GM18498 (cell line): ENCODE measurements around the gene TTC23.
"Not testable (repeated sequence)": the region's sequence is repeated elsewhere in the genome, so short reads cannot be mapped to it uniquely, and the experiment has no call there.

Experiments
- ATAC-seq: cut with Tn5 transposase; IDR thresholded peaks from one replicate; pipeline ENCODE4 v1.9.1; 2021; ENCODE audit warnings: mild to moderate bottlenecking, moderate library complexity; ENCODE audit not compliant: unreplicated experiment

TTC23 gene

DNA sequence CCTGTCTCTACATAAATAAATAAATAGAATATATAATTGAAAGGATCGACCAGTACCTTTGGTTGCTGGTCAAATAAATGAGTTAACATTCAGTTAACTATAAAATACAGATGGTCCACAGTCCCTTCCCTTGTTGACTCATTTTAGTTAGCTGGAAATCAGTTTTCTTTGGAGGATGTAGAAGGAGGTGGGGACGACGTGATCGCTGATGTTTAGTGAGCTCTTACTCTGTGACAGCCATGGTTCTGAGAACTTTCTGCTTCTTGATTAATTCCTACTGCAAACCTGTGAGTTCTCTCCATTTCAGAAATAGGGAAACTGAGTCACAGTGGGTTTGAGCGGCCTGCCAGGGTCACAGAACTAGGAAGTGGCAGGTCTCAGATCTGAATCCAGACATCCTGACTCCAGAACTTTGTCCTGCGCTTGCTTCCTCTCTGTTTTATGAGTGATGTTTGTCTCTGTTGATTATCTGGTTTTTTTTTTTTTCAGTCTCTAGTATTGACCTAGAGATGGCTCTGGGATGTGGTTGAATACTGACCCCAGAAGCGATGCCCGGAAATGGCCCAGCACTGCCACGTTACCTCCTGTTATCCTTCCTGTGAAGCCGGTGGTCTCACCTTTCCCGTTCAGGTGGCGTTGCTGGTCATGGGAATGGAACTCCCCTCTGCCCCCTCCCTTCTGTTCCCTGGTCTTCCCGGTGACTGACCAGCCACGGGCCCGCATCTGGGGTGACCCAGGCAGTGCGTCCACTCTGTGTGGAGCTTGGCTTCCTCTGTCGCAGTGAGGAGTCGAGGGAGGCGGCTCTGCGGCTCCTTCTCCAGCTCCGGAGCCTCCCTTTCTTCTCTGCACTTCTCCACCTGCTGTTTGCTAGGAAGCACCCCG lies 126.3 kb downstream of the TTC23 start:
- ATAC-seq, result no peak

DNA sequence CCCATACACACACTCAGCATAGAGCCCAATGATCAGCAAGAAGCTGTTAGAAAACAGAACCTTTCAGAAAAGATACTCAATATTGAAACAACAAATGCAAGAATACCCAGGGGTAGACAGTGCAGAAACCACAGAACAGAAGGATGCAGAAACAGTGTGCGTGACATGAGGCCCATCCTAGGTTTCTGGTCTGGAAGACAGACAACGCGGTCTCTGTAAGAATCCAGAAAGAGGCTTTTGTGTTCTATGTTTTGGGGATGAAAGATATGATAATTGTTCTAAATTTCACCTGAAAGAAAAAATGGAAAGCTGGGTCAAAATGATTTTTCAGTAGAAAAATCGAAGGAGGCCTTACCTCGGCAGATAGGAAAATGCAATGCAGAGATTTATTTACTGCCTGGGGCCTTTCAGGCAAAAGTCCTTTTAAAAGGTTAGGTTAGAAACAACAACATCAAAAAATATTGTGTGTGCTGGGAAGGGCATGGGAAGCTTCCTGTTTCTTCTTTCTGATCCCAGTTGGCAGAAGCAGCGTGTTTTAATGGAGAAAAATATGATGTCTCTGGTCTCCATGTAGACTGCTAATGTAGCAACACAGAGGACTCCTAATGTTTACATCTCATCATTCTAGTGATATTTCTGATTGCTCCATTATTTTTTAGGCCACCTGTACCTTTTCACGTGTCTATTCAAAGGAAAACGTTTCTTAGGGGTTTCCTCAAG lies 127.5 kb downstream of the TTC23 start:
- ATAC-seq, result no peak

DNA sequence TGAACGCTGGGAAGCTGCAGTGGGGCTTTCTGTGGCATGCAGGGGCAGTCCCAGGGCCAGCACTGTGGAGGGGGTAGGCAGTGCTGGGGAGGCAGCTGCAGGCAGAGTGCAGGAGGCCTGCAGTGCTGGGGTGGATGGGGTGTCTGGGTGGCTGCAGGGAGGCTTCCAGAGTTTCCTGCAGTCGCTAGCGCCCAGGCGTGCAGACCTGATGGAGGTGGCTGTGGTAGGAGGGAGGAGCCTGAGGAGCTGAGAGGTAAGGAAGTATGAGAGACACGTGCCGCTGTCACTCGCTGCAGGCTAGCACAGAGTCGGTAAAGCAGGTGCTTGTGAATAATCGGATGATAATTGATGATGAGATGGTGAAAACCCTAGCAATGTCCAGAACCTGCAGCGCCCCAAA lies 128.2 kb downstream of the TTC23 start:
- no peak for ATAC-seq

DNA sequence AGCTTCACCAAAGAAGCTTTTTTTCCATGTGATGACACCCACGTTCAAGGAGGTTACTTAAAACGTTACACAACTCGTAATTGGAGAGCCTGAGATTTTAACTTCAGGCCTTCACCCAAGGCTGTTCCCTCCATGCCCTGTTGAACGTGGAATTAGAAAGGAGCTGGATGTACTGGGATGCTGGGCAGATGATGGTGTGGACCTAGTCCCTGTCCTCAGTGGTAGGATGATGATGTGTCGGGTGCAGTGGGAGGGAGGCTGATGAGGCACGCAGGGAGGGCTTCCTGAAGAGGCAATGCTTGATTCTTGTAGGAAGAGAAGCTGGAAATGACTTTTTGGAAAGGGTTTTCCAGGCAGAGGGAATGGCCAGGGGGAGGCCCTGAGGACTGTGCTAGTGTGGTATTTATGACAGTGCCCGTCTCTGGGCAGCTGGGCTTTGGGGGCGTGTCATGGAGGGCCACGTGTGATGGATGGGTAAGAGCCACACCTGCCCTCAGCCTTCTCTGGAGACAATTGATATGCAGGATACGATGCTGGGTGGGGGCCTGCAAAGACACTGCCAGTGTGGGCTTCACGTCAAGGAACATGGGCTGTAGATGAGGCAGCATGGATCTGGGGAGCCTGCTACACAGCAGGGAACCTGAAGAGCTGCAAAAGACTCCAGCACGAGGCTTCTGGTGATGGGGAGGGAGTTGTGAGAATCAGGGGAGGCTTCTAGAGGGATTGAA lies 129.2 kb downstream of the TTC23 start:
- ATAC-seq, result no peak

DNA sequence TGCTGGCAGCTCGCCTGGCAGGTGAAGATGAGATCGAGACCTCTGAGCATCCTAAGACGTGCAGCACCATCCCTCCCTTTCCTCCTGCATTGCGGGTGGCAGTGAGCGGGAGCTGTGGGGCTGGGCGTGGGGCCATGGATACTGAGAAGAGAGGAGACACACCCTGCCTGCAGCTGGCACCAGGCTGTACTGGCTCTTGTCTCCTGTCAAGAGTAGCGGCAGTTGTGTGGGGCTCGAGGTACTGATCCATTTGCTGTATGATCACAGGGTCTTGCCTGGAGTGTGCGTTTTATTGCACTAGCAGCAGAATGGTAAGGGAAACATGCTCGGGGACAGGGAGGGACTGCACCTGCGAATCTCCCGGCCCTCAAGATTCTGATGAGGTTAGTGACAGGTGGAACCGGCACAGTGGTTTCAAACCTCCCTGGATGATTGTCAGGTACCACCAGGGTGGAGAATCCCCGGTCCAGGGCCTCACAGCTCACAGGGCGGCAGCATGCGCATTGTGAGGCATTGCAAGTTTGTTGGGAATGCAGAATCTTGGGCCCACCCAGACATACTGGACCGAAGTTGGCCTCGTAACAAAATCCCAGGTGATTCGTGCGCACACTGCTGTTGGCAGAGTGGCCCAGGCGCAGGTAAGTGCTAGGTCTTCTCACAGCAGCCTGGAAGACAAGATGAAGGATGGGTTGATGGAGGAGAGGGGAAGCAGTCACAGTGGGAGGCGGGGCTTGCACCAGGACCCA lies 130.4 kb downstream of the TTC23 start:
- ATAC-seq, result no peak

GRCh38 chr15:99118258-99118632 lies 131.1 kb downstream of the TTC23 start:
- no peak for ATAC-seq

DNA sequence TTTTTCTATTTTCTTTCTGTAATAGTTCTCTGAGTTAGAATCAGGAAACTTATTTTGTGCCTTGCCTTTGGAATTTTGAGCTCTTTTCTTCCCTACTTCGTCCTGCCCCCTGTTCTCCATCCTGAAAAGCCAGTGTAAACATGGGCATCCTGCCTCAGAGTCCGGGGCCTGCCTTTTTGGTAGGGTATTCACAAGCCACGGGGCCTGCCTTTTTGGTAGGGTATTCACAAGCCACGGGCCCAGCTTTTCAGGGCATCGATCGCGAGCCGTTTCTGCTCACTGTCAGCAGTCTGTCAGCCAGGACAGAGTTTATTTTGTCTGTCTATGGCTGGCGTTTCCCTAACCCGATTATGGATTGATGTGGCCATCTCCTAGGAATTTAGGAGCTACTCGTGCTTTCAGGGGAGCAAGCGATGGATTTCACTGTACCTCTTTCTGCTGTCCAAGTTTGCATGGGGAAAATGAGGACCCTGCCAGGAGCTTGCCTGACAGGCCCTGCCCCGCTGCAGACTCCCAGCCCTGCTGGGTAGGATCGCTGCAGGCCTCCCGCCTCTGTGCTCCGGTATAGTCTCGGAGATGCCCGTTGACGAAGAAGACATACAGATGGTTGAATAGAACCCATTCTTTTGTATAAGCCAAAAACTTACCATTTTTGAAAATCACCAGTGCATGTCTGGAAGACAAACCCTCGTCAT lies 131.7 kb downstream of the TTC23 start:
- ATAC-seq, result no peak

DNA sequence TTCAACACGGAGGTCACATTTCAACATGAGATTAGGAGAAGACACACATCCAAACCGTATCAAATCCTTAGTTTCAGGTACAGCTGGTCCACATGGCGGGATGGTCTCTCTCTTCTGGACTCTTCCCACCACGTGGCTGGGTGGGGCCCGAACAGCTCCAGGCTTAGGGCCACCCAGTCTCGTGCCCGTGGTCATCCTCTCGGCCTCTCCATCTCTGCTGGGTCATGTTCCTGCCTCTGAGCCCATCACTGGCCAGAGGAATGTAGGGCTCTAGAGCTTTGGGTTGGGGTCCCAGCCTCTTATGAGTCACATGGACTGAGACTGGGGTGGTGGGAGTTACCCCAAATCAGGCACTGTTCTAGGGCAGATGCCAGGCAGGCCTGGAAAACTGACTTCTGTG lies 132.3 kb downstream of the TTC23 start:
- no peak for ATAC-seq

DNA sequence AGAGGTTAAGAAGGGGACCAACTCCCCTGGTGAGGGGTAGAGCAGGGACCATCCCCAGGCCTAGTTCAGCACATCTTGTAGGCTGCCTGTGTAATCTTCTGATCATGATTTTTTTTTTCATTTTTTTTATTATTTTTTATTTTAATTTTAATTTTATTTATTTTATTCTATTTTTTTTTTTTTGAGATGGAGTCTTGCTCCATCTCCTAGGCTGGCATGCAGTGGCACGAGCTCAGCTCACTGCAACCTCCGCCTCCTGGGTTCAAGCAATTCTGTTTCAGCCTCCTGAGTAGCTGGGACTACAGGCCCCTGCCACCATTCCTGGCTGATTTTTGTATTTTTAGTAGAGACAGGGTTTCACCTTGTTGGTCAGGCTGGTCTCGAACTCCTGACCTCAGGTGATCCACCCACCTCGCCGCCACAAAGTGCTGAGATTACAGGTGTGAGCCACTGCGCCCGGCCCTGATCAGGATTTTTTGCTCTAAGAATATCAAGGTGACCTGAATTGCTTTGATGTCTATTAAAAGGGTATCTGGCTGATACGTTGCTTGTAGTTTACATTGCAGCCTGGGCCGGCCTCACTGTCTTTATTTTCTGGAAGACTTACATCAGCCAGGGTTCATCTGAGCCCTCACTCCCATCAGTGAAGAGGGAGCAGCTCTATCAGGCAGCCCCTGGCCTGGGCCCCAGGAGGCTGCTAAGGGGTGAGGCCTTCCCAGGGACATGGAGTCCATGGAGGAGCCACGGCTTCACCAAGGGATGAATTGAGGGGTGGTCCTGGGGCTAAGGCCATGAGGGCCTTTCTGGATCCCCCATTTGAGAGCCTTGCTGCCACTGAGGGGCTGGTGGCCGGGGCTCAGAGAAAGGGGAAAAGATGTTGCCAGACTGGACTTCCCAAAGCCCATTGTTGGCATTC lies 133.8 kb downstream of the TTC23 start:
- ATAC-seq, result no peak

DNA sequence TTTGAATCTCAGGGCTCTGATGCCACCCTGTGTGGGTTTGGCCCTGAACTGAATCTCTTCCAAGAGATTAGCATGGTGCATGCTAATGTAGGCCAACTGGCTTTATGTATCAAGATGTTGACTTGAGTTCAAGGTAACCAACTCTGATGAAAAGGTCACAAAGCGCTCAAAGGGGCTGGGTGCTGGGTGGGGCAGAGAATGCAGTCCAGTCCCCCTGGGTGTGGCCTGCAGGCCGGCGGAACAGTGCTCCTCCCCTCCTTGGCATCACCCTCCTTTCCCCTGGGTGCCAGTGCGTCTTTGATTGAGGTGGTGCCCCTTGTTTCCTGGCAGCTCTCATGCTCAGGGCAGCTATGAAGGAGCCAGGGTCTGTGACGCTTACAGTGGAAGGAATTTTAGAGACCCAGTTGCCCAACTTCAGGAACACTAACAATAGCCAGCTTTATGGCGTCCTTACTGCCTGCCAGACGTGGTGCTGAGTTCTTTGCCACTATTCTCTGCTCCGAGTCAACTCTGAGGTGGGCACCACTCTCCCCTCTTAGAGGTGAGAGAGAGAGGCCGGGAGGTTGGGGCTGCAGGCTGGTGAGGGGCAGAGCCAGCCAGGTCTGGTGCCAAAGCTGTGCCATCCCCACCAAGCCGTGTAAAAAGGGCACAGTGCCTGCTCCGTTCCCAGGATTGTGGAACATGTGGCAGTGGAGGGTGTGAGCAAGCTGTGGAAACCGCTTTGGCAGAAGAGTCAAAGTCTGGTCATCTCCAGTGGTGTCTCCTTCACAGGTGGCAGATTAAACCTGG lies 134.7 kb downstream of the TTC23 start:
- no peak for ATAC-seq

DNA sequence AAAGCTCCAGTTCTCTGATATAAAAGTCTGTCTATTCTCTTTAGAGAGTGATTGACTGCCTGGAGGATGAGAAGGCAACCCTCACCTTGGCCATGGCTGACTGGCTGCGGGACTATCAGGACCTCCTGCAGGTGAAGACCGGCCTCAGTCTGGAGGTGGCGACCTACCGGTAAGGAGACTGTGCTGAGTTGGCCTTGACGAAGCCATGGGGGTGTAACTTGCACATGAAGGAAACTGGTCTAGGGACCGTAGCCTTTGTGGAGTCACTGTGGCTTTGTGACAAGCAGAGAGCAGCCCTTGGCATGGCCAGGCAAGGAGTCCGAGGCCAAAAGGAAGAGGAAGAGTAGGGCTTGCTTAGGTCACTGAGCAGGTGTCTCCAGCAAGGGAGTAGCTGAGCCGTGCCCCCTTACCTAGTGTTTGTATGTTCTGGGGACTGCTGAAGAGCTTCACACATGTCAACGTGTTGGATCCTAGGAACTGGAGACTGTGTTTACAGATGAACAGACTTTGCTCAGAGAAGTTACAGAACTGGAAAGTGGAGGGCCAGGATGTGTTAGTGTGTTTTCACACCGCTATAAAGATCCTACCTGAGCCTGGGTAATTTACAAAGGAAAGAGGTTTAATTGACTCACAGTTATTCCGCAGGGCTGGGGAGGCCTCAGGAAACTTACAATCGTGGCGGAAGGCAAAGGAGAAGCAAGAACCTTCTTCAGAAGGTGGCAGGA lies 135.7 kb downstream of the TTC23 start:
- no peak for ATAC-seq

- not testable (repeated sequence) for ATAC-seq
Observed at GRCh38 chr15:99111641-99112040, 137.7 kb downstream of the TTC23 start.

- no peak for ATAC-seq
Observed at GRCh38 chr15:99110581-99111320, 138.6 kb downstream of the TTC23 start.

DNA sequence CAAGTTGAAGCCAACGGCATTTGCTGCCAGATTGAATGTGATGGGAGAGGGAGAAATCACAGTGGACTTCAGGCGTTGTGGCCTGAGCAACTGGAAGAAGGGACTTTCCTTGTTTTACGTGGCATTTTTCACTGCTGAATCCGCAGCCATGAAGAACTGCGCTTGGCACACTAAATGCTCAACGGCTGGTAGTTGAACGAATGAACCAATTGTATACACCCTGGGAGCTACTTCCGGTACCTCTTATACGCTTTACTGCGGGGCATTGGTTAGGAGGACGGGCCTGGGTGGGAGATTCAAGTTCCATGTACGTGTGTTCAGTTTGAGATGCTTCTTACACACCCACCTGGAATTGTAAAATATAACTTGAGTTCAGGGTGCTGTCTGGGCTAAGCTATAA lies 139.3 kb downstream of the TTC23 start:
- no peak for ATAC-seq

DNA sequence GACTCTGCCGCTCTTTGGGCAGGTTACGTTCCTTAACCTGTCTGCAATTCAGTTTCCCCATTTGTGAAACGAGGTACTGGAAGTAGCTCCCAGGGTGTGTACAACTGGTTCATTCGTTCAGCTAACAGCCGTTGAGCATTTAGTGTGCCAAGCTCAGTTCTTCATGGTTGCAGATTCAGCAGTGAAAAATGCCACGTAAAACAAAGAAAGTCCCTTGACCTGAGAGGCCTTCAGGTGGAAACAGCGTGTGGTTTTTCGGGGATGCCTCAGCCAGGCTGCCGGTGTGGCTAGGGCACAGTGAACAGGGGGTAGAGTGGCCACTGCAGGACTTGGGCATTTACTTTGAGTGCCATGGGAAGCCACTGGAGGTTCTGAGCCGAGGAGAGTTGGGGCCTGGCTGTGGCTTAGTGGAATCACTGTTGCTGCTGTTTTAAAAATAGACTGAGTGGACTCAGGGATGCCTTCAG lies 139.8 kb downstream of the TTC23 start:
- no peak for ATAC-seq

- no peak for ATAC-seq
Observed at GRCh38 chr15:99108993-99109392, 140.4 kb downstream of the TTC23 start.
